Stimulated activated CD8-positive, alpha-beta memory T cell treated with anti-CD3 and anti-CD28 coated beads, Interleukin-2, amount 100 ng/mL, for 48 hours (primary cell): ENCODE results near the gene ARHGEF39.
"Not testable (repeated sequence)": the region's sequence is repeated elsewhere in the genome, so short reads cannot be mapped to it uniquely, and the experiment has no call there.

Experiments
- DNase-seq, 2 donors: peaks; one replicate each; pipeline ENCODE4 v3.0.0-alpha.2; 2020; ENCODE audit warnings: low read depth in 2 of 2

Gene ARHGEF39

DNA sequence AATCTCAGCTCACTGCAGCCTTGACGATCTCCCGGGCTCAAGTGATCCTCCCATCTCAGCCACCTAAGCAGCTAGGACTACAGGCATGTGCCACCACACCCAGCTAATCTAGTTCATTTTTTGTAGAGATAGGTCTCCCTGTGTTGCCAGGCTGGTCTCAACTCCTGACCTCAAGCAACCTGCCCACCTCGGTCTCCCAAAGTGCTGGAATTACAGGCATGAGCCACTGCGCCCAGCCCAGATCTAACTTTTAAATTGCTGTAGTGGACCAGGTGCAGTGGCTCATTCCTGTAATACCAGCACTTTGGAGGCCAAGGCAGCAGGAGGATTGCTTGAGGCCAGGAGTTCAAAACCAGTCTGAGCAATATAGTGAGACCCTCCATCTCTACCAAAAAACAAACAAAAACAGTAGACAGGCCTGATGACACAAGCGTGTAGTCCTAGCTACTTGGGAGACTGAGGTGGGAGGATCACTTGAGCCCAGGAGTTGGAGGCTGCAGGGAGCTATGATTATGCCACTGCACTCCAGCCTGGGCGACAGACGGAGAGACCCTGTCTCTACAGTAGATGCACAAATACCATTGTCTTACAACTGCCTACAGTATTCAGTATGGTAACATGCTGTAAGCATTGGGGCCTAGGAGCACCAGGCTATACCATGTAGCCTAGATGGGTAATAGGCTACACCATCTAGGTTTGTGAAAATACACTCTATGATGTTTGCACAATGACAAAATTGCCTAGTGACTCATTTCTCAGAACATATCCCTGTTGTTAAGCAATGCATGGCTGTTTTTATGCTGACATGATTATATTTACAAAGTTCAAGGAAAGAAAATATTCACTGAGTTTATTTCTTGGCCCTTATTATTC is 12.8 kb downstream of the ARHGEF39 start:
- DNase-seq: no peak

DNA sequence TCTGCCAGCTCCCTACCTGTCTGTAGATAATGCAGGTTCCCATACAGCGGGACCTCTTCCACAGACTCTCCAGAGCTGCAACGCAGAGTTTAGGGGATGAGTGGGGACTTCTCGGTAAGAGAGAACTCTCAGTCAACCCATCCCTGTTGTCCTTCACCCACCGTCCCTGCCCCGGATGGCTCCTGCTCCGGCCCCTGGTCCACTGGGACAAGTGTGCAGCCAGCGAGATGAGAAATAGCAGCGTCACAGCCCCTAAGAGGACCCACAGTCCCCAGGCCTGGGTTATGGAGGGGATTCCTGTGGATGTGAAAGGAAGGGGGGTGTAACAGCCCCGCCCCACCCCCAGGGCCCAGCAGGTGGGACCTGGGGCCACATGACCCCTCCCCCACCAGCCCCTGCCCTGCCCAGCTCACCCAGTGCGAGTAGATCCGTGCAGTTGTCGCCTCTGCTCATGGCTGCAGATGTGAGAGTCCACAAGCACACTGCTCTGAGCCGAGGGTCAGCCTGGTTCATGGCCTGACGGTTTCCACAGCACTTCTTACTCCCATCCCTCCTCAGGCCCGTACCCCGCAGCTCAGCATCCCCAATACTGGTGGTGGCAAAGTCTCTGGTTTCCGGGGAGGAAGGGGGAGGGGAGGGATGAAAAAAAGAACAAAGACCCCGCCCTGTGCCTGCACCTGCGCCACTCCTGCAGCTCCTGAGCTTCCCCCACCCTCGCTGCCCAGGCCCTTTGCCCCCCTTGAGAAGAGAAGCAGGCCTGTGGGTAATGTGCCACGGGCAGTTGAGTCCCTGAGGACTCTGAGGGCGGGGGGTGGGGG is 14.4 kb downstream of the ARHGEF39 start, which contains the start of gene SIT1:
Gene SIT1, minus strand, starts transcription at position 591 of the 818 bp plus-strand sequence. Its CDS starts 78 bp downstream, at position 513.
- no peak for DNase-seq

DNA sequence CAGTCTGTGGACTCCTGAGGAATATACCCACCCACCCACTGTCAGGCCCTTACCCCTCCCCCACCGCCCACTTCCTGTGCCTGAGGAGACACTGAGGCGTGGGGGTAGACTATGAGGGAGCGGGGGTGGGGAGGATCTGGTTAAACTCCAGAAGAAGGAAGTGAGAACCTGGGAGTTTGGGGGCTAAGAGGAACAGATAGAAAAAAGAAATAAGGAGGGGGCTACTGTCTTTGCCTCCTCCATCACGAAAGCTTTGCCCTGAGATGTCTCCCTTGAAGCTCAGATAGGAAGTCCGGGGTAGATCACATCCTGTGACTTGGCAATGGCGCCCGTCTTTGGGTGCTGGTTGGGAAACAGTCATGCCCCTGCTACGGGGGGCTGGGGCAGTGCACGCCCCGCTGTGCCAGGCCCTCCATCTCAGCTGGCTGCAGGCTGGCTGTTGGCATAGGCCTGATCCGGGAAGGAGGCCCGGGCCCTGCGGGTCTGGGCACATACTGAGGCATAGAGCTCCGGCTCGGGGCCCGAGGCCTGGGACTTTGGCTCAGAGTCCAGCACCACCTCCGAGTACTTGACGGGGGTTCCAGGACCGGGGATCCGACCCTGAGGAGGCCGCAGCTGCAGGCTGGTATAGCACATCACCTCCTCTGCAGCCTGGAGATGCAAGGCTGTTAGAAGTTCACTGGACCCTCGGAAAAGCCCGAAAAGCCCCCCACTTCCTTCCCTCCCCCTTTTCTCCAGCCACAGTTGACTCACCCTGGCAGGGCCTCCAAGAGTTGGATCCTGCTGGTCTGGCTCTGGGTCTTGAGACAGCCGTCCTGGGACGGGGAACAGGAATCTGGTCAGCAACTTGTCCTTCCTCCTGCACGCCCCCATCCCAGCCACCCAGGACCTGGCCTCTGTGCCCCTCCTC is 15.3 kb downstream of the ARHGEF39 start:
- DNase-seq: no peak

DNA sequence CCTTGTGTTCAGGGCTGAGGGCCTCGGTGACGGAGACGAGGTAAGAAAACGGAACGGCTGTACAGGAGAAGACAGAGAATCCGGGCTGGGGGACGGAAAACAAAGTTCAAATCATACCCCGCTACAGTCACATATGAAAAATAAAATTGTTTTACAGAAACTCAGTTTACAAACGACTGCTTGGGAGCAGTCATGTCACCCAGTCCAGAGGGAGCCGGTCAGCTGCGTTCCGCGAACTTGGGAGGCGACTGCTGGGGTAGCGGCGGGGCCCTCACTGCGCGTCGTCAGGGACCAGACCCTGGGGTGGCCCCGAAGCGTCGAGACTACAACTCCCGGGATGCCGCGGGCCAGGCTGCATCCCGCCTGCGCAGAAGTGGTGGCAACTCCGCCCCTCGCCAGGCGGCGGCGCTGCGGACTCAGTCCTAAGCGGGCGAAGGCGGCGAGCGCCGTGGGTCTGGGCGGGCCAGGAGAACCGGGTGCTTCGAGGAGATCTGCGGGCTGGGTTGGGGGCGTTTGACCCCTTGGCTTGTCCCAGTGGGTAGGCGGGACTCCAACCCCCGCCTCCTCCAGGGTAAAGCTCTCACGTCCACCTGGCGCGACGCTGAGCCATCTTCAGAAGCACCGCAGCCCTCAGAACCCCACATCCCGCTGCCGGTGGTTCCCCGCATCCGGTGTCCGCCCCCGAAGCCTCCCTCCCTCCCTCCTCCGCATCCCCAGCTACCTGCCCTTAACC is 18.3 kb downstream of the ARHGEF39 start:
- DNase-seq: peak; percentile 88 to 89

DNA sequence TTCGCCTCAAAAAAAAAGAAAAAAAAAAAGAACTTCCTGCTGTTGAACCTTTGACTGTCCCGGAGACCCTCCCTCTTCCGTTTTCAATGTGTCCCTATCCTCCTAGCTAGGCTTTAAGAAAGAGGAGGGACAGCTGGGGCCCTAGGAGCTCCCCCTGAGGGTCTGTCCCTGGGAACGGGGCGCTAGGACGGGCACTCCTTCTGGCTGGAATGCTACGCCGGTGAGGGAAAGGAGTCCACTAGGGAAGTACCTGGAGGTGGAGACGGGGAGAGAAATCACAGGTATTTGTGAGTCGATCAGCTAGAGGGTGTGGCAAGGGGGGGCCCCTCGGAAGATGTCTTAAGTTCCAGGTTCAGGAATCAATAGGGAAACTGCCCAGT is 18.9 kb downstream of the ARHGEF39 start:
- DNase-seq: no peak

DNA sequence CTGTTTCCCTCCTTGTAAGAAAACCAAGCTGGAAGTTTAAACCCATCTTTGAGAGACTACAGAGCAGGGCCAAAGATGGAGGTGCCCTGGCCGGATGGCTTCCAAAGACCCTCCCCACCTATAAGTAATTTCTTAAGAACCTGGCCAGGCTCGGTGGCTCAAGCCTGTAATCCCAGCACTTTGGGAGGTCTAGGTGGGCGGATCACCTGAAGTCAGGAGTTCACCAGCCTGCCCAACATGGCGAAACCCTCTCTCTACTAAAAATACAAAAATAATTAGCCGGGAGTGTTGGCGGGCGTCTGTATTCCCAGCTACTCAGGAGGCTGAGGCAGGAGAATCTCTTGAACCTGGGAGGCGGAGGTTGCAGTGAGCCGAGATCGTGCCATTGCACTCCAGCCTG is 19.3 kb downstream of the ARHGEF39 start:
- not testable (repeated sequence) for DNase-seq

DNA sequence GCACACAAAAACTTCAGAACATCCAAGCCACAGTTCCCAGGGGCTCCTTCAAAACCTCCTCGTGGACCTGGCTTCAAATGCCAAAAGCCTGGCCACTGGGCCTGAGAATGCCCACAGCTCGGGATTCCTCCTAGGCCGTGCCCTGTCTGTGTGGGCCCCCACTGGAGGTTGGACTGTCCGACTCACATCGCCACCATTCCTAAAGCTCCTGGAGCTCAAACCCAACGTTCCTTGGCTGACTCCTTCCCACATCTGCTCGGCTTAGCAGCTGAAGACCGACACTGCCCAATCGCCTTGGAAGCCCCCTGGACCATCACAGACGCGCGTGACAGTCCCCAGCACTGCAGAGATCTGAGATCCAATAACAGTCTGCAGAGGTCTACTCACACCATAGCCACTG is 21.9 kb downstream of the ARHGEF39 start:
- no peak for DNase-seq

DNA sequence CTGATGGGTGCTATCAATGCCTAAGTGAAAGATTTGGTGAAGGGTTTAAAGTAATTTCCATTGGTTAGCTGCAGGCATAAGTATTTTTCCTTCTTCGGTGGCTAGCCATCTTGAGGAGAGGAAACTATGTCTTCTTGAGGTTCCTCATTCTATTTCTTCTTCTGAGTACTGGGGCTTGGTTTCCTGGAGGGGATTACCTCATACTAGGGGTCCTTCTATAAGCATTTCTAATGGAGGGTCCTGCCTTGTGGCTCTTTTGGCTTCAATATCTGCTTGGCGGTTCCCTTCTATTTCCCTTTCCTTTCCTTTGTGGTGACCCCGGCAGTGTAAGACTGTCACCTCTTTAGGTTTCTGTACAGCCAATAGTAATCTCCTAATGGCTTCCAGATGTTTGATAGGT is 23.5 kb downstream of the ARHGEF39 start:
- not testable (repeated sequence) for DNase-seq

DNA sequence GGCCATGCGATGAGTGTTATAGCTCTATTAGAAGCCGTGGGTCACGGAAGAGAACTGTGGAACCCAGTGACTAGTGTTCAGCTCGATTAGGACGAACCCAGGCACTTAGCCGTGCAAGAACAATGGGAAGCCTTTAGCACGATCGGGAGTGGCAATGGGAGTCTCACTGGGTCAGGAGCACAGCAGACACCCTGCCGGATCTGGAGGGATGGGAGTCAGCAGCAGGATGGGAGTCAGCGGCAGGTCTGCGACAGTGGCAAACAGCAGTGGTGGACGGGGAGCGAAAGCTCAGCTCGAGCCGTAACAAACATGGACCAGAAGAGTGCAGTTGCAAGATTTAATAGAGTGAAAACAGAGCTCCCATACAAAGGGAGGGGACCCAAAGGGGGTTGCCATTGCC is 24.6 kb downstream of the ARHGEF39 start:
- DNase-seq: not testable (repeated sequence)

DNA sequence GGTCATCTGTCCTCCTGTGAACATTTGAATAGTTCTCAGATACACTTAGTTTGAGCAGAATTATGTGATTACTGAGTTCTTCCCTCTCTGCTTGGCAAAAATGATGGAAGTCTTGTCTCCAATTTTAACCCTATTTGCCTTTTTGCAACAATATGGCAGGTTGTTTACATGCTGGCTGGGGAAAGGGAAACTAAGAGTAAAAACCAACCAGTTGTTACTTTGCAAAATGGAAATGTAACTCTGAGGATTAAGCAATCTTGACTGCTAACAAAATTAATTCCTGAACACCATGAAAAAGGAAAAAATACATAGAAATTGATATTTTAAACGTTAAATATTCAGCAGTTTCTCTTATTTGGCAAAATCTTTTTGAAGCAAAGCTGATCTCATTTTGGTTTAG is 25.4 kb downstream of the ARHGEF39 start:
- DNase-seq: no peak

DNA sequence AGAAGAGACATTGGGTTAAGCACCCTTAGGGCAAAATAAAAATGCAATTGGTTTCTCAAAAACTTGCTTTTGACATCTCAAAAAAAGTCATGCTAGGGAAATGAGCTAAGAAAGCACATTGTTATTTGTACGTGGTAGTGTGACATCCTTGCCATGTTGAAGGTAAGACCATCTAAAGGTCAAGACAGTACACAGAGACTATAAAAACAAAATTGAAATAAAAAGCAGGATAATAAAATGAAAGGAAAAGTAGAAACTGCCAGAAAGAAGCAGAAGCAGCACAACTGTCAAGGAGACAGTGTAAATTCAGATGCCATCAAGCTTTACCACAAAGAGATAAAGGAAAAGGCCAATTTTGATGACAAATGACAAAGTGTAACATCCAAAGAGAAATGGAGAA is 25.8 kb downstream of the ARHGEF39 start:
- DNase-seq: not testable (repeated sequence)

DNA sequence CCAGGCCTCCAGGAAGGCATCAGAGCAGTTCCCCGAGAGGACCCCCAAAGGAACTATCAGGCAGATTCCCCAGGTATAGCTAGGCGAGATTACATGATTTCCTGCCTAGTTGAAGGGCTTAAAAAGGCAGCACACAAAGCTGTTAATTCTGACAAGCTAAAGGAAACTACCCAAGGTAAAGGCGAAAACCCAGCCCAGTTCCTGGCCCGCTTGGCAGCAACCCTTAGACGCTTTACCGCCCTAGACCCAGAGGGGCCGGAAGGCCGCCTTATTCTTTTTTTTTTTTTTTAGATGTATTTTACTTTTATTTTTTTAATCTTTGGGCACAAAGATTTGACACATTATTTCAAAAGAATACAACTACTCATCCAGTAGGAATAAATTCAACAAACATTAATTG is 26.2 kb downstream of the ARHGEF39 start:
- not testable (repeated sequence) for DNase-seq

DNA sequence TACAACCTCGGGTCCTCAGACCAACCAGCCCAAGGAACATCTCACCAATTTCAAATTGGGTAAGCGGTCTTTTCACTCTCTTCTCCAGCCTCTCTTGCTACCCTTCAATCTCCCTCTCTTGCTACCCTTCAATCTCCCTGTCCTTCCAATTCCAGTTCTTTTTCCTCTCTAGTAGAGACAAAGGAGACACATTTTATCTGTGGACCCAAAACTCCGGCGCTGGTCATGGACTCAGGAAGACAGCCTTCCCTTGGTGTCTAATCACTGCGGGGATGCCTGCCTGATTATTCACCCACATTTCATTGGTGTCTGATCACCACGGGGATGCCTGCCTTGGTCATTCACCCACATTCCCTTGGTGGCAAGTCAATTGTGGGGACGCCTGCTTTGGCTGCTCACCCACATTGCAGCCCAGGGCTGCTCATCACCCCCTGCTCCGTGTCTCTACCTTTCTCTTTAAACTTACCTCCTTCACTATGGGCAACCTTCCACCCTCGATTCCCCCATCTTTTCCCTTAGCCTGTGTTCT is 27.5 kb downstream of the ARHGEF39 start:
- not testable (repeated sequence) for DNase-seq

DNA sequence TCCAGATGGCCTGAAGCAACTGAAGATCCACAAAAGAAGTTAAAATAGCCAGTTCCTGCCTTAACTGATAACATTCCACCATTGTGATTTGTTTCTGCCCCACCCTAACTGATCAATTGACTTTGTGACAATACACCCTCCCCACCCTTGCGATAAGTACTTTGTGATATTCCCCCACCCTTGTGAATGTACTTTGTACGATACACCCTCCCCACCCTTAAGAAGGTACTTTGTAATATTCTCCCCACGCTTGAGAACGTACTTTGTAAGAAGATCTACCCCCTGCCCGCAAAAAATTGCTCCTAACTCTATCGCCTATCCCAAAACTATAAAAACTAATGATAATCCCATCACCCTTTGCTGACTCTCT is 28.1 kb downstream of the ARHGEF39 start:
- not testable (repeated sequence) for DNase-seq

DNA sequence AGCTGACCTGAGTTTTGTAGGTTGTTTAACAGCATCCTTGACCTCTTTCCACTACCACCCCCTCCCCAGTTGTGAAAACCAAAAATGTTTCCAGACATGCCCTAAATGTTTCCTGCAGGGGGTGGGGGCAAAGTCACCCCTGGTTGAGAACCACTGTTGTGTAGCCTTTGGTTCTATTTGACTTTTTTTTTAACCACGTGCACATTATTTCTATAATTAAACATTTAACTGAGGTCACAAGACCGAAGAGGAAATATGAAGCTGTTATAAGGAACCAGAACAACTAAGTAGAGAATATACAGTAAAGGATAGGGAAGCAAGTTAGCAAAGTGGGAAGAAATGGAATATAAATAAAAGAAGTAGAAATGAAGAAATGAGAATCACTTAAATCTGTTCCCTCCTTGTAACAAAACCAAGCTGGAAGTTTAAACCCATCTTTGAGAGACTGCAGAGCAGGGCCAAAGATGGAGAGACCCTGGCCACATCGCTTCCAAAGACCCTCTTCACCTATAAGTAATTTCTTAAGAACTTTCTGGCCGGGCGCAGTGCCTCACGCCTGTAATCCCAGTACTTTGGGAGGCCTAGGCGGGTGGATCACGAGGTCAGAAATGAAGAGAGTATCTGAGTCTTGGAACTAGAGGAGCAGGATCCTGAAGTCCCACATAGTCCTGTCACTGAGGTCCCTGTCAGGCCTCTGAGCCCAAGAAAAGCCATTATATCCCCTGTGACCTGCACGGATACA is 28.7 kb downstream of the ARHGEF39 start:
- DNase-seq: no peak

DNA sequence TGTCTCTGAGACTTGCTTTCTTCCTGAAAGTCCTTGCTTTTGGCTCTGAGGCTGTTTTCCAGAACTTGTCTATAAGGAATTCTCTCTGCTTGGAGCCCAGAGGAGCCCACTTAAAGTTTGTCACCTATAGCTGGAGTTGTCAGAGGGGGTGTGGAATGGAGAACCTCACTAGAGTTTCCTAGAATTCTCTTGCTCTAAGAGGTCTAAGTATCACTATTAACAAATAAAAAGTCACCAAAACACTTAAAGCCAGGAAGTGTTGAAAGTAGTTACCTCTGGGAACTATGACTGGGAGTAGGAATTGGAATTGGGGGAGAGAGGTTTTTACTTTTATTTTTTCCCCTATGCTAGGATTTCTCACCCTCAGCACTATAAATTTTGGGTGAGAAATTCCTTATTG is 29.3 kb downstream of the ARHGEF39 start:
- DNase-seq: no peak

DNA sequence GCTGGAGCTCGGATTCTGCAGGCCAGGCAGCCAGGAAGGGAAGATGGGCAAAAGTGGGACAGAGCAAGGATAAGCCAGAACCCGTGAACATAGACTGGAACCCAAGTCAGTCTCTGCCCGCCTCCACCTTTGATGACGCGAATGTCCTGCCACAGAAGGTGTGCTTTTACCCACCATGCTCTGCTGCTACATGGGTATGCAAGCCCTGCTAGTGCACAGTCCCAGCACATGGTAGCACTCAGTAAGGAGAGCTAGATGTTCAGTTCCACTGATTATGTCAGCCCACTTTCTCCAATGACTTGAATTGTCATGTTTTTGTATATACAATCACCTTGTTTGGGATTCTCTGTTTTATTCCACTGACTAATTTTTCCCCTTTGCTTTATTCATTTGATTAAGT is 35.4 kb downstream of the ARHGEF39 start:
- DNase-seq: no peak

DNA sequence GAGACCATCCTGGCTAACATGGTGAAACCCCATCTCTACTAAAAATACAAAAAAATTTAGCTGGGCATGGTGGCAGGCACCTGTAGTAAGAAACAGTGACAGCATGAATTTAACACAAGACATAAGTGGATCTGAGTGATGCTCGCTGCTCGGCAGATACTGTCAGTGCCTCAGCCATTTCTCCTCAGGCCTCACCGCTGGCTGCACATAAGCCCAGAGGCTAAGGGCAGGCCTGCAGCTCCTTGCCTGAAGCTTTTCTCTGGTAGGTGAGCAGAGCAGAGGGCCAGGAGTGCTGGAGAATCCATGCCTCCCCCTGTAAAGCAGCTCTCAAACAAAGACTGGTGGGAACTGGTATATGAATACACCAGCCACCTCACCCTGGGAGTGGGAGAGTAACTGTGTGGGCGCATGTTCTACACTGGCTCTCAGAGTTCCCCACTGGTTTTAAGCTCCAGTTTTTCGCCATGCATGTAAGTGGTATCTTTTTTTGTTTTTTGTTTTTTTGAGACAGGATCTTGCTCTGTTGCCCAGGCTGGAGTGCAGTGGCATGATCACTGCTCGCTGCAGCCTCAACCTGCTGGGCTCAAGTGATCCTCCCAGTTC is 36.5 kb downstream of the ARHGEF39 start:
- DNase-seq: no peak

DNA sequence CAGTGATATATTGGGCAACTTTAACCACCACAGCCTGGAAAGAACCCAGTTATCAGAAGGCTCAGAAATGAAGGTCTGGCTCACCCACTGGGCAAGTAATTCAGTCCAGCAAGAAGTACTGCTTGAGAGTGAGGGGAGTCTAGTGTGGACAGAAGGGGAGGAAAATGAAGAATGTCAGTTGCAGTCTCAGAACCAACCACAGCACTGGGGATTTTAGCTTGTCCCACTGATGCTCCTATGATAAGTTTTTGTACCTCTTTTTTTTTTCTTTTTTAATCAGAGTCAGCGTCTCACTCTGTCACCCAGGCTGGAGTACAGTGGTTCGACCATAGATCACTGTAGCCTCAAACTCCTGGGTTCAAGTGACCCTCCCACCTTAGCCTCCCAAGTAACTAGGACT is 37.4 kb downstream of the ARHGEF39 start:
- DNase-seq: no peak

DNA sequence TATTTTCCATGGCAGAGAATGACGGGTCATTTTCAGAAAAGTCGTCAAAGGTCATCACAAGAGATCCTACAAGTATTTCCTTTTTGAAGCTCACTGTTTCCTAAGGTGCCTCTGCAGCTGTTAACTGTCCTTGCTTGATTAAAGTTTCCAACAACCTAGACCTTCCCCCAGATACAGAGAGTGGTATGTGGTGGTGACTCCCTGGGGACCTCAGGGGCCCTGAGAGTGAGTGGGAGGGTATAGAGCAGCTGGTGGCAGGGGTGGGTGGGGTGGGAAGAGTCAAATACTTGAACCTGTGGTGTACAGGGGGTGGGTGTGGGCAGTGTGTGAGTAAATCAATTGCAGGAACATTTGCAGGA is 45.2 kb downstream of the ARHGEF39 start:
- DNase-seq: no peak
